ENCODE data around the gene URAD. TPM values are rescaled to one million over a fixed set of nuclear protein-coding genes. Genes with fewer than 3 reads are reported as not detected.

Gene URAD
- total RNA-seq, 2 donors from 2014 or later: not detected

DNA sequence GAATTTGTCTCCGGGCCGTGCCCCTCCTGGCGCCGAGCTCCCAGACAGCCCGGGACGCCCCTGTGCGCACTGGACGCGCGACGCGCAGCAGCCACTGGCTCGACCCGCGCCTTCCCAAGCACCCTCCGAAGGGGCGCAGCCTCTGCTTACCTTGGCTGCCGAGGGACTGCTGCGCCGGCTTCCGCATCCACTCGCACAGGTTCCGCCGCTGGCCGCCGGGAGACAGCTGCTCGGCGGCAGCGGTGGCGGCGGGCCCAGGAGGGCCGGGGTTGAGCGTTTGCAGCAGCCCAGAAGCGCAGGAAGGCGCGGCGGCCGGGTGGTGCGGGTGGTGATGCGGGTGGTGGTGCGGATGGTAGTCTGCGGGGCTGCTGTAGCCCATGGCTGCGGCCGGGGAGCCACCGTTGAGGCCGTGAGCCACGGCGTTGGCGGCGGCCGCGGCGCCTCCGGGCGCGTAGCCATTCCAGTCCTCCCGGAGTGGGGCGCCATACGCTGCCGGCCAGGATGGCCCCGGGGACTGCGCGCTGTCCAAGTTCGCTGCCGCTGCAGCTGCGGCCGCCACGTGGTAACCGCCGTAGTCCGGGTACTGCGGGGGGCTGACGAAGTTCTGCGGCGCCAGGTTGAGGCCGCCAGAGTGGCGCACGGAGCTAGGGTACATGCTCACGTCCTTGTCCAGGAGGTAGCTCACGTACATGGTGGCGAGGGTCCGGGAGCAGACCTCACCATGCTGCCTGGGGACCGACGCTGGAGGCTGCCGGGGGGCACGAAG, 20.0 kb downstream of the URAD start:
- peaks cover 0 to 13% of the 10 kb centered on the region in 2 donors for H3K27me3 ChIP-seq
- peak overlapping the region in 3 of 4 donors; percentile 72 to 76 (median 74) for H3K27ac ChIP-seq
- TF ChIP-seq POLR2A (IDR thresholded peaks at IDR 0.05): peak in 1 of 3 donors; percentile 13
- TF ChIP-seq, protein P1, sequence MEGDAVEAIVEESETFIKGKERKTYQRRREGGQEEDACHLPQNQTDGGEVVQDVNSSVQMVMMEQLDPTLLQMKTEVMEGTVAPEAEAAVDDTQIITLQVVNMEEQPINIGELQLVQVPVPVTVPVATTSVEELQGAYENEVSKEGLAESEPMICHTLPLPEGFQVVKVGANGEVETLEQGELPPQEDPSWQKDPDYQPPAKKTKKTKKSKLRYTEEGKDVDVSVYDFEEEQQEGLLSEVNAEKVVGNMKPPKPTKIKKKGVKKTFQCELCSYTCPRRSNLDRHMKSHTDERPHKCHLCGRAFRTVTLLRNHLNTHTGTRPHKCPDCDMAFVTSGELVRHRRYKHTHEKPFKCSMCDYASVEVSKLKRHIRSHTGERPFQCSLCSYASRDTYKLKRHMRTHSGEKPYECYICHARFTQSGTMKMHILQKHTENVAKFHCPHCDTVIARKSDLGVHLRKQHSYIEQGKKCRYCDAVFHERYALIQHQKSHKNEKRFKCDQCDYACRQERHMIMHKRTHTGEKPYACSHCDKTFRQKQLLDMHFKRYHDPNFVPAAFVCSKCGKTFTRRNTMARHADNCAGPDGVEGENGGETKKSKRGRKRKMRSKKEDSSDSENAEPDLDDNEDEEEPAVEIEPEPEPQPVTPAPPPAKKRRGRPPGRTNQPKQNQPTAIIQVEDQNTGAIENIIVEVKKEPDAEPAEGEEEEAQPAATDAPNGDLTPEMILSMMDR (IDR thresholded peaks at IDR 0.05): peak in 1 of 7 experiments; percentile 1
- intact Hi-C loops (cut with DNase I): no loop called here
- DNase-seq (peak in 2 of 4 donors; percentile 39 to 48), ATAC-seq (peak; percentile 33)
- 1 to 2% methylated on average over 9 to 75 of the region's 86 CpGs for WGBS, 2 donors
- H3K9me3 ChIP-seq: no peaks in the 10 kb centered on the region
- peaks cover 28% of the 10 kb centered on the region for H3K4me1 ChIP-seq
- peak overlapping the region; percentile 18 to 44 for H3K4me3 ChIP-seq
- no peaks in the 10 kb centered on the region for H3K36me3 ChIP-seq (replicated peaks in 1 of 2; ENCODE audit: insufficient read depth in 1 of 2, low read depth in 2 of 2)

DNA sequence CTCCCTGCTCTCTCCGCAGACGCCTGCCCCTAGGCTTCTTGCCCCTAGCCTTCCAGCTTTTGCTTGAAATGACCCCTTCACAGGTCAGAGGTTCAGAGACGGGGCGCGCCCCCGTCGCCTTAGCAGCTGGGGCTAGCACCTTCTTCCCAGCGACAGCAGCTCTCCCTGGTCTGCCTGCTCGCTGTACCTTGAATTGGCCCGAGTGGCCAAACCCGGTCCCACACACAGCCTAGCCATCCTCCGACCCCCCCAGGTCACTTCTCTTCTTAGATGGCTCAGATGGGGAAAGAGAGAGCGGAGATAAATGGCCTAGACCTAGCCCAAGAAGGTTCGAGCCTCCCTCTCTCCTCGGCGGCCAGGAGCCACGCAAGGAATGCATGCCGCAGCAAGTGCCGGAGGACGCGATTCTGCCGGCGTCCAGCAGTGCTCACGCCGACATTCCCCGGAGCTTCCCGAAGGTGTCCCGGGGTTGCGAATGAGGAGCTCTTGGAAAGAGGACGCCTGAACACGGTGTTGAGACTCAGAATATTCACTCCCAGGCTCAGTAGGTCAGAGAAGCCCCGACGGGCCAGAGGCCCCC, 20.7 kb downstream of the URAD start:
- Histone ChIP-seq H3K9me3 (no peaks in the 10 kb centered on the region), H3K27me3 (peaks cover 0 to 13% of the 10 kb centered on the region in 2 donors), H3K4me1 (peaks cover 33% of the 10 kb centered on the region), H3K4me3 (peak overlapping the region; percentile 18 to 44), H3K27ac (peak overlapping the region in 3 of 4 donors; percentile 72 to 76 (median 74)), H3K36me3 (replicated peaks in 1 of 2; ENCODE audit: insufficient read depth in 1 of 2, low read depth in 2 of 2) (no peaks in the 10 kb centered on the region)
- 11 to 14% methylated on average over 23 to 33 of the region's 33 CpGs for WGBS, 2 donors
- intact Hi-C loops (cut with DNase I): no loop called here
- DNase-seq: peak in 1 of 4 donors; percentile 42
- peak; percentile 7 for ATAC-seq
- TF ChIP-seq, protein P1 (IDR thresholded peaks at IDR 0.05): no peak
- no peak for TF ChIP-seq POLR2A (IDR thresholded peaks at IDR 0.05)

DNA sequence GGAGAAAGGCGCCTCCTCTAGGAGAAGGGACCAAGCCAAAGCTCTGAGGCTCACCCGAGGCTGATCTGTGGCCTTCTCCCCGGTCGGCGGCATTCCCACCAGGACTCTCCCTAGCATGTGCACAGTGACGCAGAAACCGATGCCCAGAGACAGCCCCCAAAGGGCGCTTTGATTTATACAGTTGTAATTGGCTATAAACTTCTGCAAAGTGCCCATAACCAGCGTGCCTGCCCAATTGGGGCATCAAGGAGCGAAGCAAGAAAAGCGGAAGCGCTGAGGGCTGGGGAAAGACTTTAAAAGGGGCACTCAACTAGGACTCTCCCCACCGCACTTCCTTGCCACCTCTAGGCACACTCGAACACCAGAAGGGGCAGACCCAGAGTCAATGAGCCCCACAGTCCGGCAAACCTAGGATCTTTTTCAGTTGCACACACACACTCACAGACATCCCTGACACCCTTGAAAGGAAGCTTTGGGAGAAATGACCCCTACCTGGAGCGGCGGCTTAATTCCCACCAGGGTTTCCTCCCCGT, 21.2 kb downstream of the URAD start:
- peaks cover 0 to 13% of the 10 kb centered on the region in 2 donors for H3K27me3 ChIP-seq
- no peak for DNase-seq
- H3K4me3 ChIP-seq: peak overlapping the region in 1 of 2 donors; percentile 18
- ATAC-seq: no peak
- H3K9me3 ChIP-seq: no peaks in the 10 kb centered on the region
- H3K4me1 ChIP-seq: peaks cover 39% of the 10 kb centered on the region
- intact Hi-C loops (cut with DNase I): no loop called here
- peak overlapping the region in 3 of 4 donors; percentile 72 to 76 (median 74) for H3K27ac ChIP-seq
- H3K36me3 ChIP-seq (replicated peaks in 1 of 2; ENCODE audit: insufficient read depth in 1 of 2, low read depth in 2 of 2): no peaks in the 10 kb centered on the region
- peak in 2 of 3 donors; percentile 25 to 31 for TF ChIP-seq POLR2A (IDR thresholded peaks at IDR 0.05)
- TF ChIP-seq, protein P1 (IDR thresholded peaks at IDR 0.05): no peak
- WGBS, 2 donors: 29 to 35% methylated on average over 15 to 17 of the region's 18 CpGs

DNA sequence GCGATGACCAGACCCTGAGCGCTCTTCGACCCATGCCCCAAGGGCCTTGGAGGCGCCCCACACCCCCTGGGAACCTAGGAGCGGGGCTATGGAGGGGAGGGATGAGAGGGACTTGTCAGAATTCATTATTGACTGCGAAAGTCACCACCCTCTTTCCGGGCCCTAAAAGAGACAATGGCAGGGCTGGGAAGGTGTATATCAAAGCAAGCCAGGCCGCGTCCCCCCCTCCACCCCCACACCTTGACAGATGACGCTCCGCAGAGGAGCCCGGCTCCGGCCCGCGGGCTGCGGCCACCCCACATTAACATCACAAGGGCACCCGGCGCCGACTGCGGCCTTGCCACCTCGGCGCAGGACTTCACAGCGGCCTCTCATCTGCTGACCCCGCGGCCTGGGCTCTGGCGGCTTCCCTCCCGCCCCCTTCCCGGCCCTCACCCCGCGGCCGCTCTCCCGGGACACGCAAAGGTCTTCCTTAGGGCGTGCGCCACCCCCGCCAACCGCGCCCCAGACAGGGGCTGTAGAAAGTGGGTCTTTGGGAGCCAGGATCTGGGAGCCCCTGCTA, 21.8 kb downstream of the URAD start:
- Histone ChIP-seq H3K27me3 (peaks cover 0 to 13% of the 10 kb centered on the region in 2 donors), H3K36me3 (replicated peaks in 1 of 2; ENCODE audit: insufficient read depth in 1 of 2, low read depth in 2 of 2) (no peaks in the 10 kb centered on the region), H3K4me1 (peaks cover 44% of the 10 kb centered on the region), H3K27ac (peak overlapping the region in 3 of 4 donors; percentile 72 to 76 (median 74)), H3K4me3 (no peak overlapping the region), H3K9me3 (no peaks in the 10 kb centered on the region)
- no peak for DNase-seq
- no peak for ATAC-seq
- TF ChIP-seq, protein P1 (IDR thresholded peaks at IDR 0.05): no peak
- no peak for TF ChIP-seq POLR2A (IDR thresholded peaks at IDR 0.05)
- WGBS, 2 donors: 34 to 49% methylated on average over 13 to 34 of the region's 38 CpGs
- intact Hi-C loops (cut with DNase I): no loop called here

Measured in body of pancreas (tissue), 4 donors.